BE2C (cell line): ENCODE data around the gene AHSG.

Source experiments
- DNase-seq: peaks from one replicate; pipeline ENCODE4 v3.0.0-alpha.2; 2020
- H3K27me3 ChIP-seq: fragments of 250-450 bp; sonication (Bioruptor Pico); 2 replicates; pipeline ENCODE4 v1.5.1; 2020; ENCODE audit warnings: mild to moderate bottlenecking
- H3K36me3 ChIP-seq: fragments of 250-450 bp; sonication (Bioruptor Pico); 2 replicates; pipeline ENCODE4 v1.5.1; 2020; ENCODE audit warnings: mild to moderate bottlenecking
- H3K4me1 ChIP-seq: fragments of 250-450 bp; sonication (Bioruptor Pico); 2 replicates; pipeline ENCODE4 v1.5.1; 2020
- H3K4me3 ChIP-seq: 2 replicates; pipeline ENCODE4 v1.5.1; 2011; ENCODE audit warnings: low read depth, low read length
- H3K9me3 ChIP-seq: fragments of 250-450 bp; sonication (Bioruptor Pico); 2 replicates; pipeline ENCODE4 v1.5.1; 2020
- TF ChIP-seq, protein P1 (sequence below): IDR thresholded peaks from 2 replicates; pipeline ENCODE4 v1.5.1; 2012; ENCODE audit warnings: mild to moderate bottlenecking, low read depth, low read length

Gene AHSG

DNA sequence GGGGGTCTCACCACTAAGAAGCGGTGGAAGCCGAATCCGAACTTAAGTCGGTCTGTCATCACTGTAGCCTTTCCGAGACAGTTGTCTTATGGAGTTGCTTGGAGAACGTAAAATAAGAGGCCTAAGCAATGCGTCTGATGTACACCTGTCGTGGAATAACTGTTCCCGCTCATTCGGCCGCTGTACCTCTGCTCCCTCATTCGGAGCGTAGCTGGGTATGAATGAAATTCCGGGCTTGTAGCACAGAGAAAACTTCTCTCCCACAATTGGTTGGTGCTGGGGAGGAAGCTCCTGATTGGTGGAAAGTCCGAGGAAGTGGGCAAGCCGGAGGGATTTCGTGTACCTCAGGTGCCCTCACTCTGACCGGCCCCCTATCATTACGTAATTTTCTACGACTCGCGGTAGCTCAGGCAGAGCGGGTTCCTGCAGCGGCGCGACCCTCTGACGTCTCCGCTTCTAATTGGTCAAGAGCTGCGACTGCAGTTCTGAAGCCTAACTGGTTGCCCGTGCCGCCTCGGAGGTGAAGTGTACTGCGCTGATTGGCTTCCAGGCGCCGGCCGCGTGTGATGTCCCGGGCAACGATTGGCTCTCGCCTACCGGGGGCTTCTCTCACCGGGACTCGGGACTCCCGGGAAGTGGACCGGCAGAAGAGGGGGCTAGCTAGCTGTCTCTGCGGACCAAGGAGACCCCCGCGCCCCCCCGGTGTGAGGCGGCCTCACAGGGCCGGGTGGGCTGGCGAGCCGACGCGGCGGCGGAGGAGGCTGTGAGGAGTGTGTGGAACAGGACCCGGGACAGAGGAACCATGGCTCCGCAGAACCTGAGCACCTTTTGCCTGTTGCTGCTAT lies 42.5 kb upstream of the AHSG start, which contains the start of gene DNAJB11:
Gene DNAJB11 (plus strand): TSS at position 625 of the 845 bp plus-strand sequence. CDS start 178 bp downstream, at position 803.
- TF ChIP-seq, protein P1, sequence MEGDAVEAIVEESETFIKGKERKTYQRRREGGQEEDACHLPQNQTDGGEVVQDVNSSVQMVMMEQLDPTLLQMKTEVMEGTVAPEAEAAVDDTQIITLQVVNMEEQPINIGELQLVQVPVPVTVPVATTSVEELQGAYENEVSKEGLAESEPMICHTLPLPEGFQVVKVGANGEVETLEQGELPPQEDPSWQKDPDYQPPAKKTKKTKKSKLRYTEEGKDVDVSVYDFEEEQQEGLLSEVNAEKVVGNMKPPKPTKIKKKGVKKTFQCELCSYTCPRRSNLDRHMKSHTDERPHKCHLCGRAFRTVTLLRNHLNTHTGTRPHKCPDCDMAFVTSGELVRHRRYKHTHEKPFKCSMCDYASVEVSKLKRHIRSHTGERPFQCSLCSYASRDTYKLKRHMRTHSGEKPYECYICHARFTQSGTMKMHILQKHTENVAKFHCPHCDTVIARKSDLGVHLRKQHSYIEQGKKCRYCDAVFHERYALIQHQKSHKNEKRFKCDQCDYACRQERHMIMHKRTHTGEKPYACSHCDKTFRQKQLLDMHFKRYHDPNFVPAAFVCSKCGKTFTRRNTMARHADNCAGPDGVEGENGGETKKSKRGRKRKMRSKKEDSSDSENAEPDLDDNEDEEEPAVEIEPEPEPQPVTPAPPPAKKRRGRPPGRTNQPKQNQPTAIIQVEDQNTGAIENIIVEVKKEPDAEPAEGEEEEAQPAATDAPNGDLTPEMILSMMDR: no peak
- Histone ChIP-seq H3K36me3 (peaks cover 22% of the 10 kb centered on the region), H3K9me3 (no peaks in the 10 kb centered on the region), H3K27me3 (no peaks in the 10 kb centered on the region), H3K4me3 (peak within 1 kb of the TSS; percentile 92), H3K4me1 (no peaks in the 10 kb centered on the region)
- peak; percentile 99 for DNase-seq

- Histone ChIP-seq H3K4me3 (peak overlapping the region; percentile 89), H3K36me3 (peaks cover 29% of the 10 kb centered on the region), H3K9me3 (no peaks in the 10 kb centered on the region), H3K27me3 (no peaks in the 10 kb centered on the region), H3K4me1 (no peaks in the 10 kb centered on the region)
- DNase-seq: no peak
- TF ChIP-seq, protein P1: no peak
These were observed 41.8 kb upstream of the AHSG start for GRCh38 chr3:186570941-186571643.

DNA sequence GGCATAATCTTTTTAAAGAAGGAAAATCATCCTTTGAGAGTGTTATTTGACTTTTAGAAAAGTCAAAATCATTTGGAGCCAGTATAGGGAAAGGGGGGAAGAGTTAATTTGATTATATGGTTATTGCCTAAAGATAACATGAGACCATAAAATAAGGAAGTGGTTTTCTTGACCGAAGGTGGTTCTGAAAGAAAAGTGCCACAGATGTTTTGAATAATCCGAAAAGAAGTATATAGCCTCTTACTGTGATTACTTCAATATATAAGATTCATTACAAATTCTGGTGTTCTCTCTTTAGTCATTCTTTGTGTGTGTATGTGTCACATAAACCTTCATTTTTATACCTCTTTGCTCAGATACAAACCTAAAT lies 41.2 kb upstream of the AHSG start:
- TF ChIP-seq, protein P1: no peak
- Histone ChIP-seq H3K27me3 (no peaks in the 10 kb centered on the region), H3K4me3 (peak overlapping the region; percentile 89), H3K9me3 (no peaks in the 10 kb centered on the region), H3K4me1 (no peaks in the 10 kb centered on the region), H3K36me3 (peaks cover 35% of the 10 kb centered on the region)
- no peak for DNase-seq

DNA sequence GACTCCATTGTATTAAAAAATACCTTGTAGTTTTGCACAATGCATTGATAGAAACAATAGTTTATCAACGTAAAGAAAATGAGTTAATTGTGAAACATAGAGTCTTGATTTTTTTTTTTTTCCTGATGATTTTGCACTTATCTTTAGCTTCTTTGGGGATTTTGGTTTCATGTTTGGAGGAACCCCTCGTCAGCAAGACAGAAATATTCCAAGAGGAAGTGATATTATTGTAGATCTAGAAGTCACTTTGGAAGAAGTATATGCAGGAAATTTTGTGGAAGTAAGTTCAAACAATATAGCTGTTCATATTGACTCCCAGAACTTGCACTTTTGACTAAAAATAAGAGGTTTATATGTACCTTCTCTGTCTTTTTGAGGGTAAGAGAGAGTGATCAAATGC lies 35.3 kb upstream of the AHSG start:
- no peaks in the 10 kb centered on the region for H3K27me3 ChIP-seq
- H3K36me3 ChIP-seq: peaks cover 79% of the 10 kb centered on the region
- H3K4me3 ChIP-seq: no peak overlapping the region
- TF ChIP-seq, protein P1: no peak
- H3K4me1 ChIP-seq: no peaks in the 10 kb centered on the region
- DNase-seq: no peak
- H3K9me3 ChIP-seq: no peaks in the 10 kb centered on the region

GRCh38 chr3:186580785-186581184 lies 32.1 kb upstream of the AHSG start:
- Histone ChIP-seq H3K4me3 (no peak overlapping the region), H3K27me3 (no peaks in the 10 kb centered on the region), H3K36me3 (peaks cover 91% of the 10 kb centered on the region), H3K9me3 (no peaks in the 10 kb centered on the region), H3K4me1 (no peaks in the 10 kb centered on the region)
- TF ChIP-seq, protein P1: no peak
- no peak for DNase-seq

DNA sequence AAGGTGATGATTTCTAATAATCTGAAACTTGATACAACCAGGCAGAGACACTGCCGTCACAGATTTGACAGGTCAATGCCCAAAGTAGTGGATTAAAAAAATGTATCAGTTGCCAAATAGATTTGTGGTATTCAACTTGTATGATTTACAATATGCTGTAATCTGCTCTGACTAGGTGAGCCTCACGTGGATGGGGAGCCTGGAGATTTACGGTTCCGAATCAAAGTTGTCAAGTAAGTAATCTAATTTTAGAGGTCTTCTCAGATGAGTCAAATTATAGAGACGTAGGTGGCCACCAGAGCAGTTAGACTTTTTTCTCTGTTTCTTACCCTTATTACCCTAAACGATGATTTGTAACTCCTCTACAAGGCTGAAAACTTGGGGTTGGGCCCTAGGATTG lies 30.3 kb upstream of the AHSG start:
- peaks cover 80% of the 10 kb centered on the region for H3K36me3 ChIP-seq
- TF ChIP-seq, protein P1: no peak
- no peak overlapping the region for H3K4me3 ChIP-seq
- DNase-seq: no peak
- no peaks in the 10 kb centered on the region for H3K27me3 ChIP-seq
- no peaks in the 10 kb centered on the region for H3K4me1 ChIP-seq
- no peaks in the 10 kb centered on the region for H3K9me3 ChIP-seq
